ENCODE data around the gene RASD2.

RASD2 gene

GRCh38 chr22:35533365-35534029, 7.1 kb upstream of the RASD2 start:
- H3K9me3 ChIP-seq (ENCODE audit: control insufficient read depth, insufficient read depth, low read length), result no peaks in the 10 kb centered on the region
- H3K4me1 ChIP-seq (ENCODE audit: control insufficient read depth, insufficient read depth, low read length), result no peaks in the 10 kb centered on the region
- H3K36me3 ChIP-seq (ENCODE audit: control insufficient read depth, insufficient read depth, low read length), result no peaks in the 10 kb centered on the region
- H3K9ac ChIP-seq (ENCODE audit: low read depth, low read length), result no peak overlapping the region
- peaks cover 3% of the 10 kb centered on the region for H3K27me3 ChIP-seq (ENCODE audit: control insufficient read depth, insufficient read depth, low read length)
- no peak overlapping the region for H3K4me3 ChIP-seq (ENCODE audit: low read depth, low read length)

- Histone ChIP-seq H3K9me3 (ENCODE audit: control insufficient read depth, insufficient read depth, low read length) (no peaks in the 10 kb centered on the region), H3K4me1 (ENCODE audit: control insufficient read depth, insufficient read depth, low read length) (no peaks in the 10 kb centered on the region), H3K27me3 (ENCODE audit: control insufficient read depth, insufficient read depth, low read length) (peaks cover 9% of the 10 kb centered on the region)
These were observed 6.5 kb upstream of the RASD2 start for GRCh38 chr22:35534091-35534490.

GRCh38 chr22:35537232-35537631, 3.4 kb upstream of the RASD2 start:
- no peak overlapping the region for H3K4me3 ChIP-seq (ENCODE audit: low read depth, low read length)
- H3K36me3 ChIP-seq (ENCODE audit: control insufficient read depth, insufficient read depth, low read length), result no peaks in the 10 kb centered on the region
- peaks cover 5% of the 10 kb centered on the region for H3K4me1 ChIP-seq (ENCODE audit: control insufficient read depth, insufficient read depth, low read length)
- H3K27me3 ChIP-seq (ENCODE audit: control insufficient read depth, insufficient read depth, low read length), result peaks cover 30% of the 10 kb centered on the region
- no peak overlapping the region for H3K9ac ChIP-seq (ENCODE audit: low read depth, low read length)
- H3K9me3 ChIP-seq (ENCODE audit: control insufficient read depth, insufficient read depth, low read length), result no peaks in the 10 kb centered on the region

More at GRCh38 chr22:35534091-35534490, 6.5 kb upstream of the RASD2 start:
- no peaks in the 10 kb centered on the region for H3K36me3 ChIP-seq (ENCODE audit: control insufficient read depth, insufficient read depth, low read length)
- no peak overlapping the region for H3K9ac ChIP-seq (ENCODE audit: low read depth, low read length)
- no peak overlapping the region for H3K4me3 ChIP-seq (ENCODE audit: low read depth, low read length)

- H3K4me3 ChIP-seq (ENCODE audit: low read depth, low read length), result no peak overlapping the region
These were observed 1.8 kb upstream of the RASD2 start for GRCh38 chr22:35538801-35539321.

GRCh38 chr22:35539487-35539886, 1.1 kb upstream of the RASD2 start:
- Histone ChIP-seq H3K4me3 (ENCODE audit: low read depth, low read length) (peak overlapping the region; percentile 61), H3K36me3 (ENCODE audit: control insufficient read depth, insufficient read depth, low read length) (no peaks in the 10 kb centered on the region), H3K9ac (ENCODE audit: low read depth, low read length) (no peak overlapping the region), H3K27me3 (ENCODE audit: control insufficient read depth, insufficient read depth, low read length) (peaks cover 35% of the 10 kb centered on the region), H3K4me1 (ENCODE audit: control insufficient read depth, insufficient read depth, low read length) (peaks cover 9% of the 10 kb centered on the region), H3K9me3 (ENCODE audit: control insufficient read depth, insufficient read depth, low read length) (no peaks in the 10 kb centered on the region)

More at GRCh38 chr22:35538801-35539321, 1.8 kb upstream of the RASD2 start:
- H3K36me3 ChIP-seq (ENCODE audit: control insufficient read depth, insufficient read depth, low read length), result no peaks in the 10 kb centered on the region
- H3K9me3 ChIP-seq (ENCODE audit: control insufficient read depth, insufficient read depth, low read length), result no peaks in the 10 kb centered on the region
- peaks cover 9% of the 10 kb centered on the region for H3K4me1 ChIP-seq (ENCODE audit: control insufficient read depth, insufficient read depth, low read length)
- peaks cover 35% of the 10 kb centered on the region for H3K27me3 ChIP-seq (ENCODE audit: control insufficient read depth, insufficient read depth, low read length)
- H3K9ac ChIP-seq (ENCODE audit: low read depth, low read length), result no peak overlapping the region

GRCh38 chr22:35539910-35540594, 579 bp upstream of the RASD2 start:
- Histone ChIP-seq H3K9ac (ENCODE audit: low read depth, low read length) (peak overlapping the region; percentile 47), H3K4me1 (ENCODE audit: control insufficient read depth, insufficient read depth, low read length) (peaks cover 9% of the 10 kb centered on the region), H3K4me3 (ENCODE audit: low read depth, low read length) (peak overlapping the region; percentile 67), H3K36me3 (ENCODE audit: control insufficient read depth, insufficient read depth, low read length) (no peaks in the 10 kb centered on the region), H3K27me3 (ENCODE audit: control insufficient read depth, insufficient read depth, low read length) (peaks cover 38% of the 10 kb centered on the region), H3K9me3 (ENCODE audit: control insufficient read depth, insufficient read depth, low read length) (no peaks in the 10 kb centered on the region)

GRCh38 chr22:35541254-35541748, 670 bp downstream of the RASD2 start:
- H3K36me3 ChIP-seq (ENCODE audit: control insufficient read depth, insufficient read depth, low read length), result no peaks in the 10 kb centered on the region
- peak overlapping the region; percentile 67 for H3K4me3 ChIP-seq (ENCODE audit: low read depth, low read length)
- peaks cover 9% of the 10 kb centered on the region for H3K4me1 ChIP-seq (ENCODE audit: control insufficient read depth, insufficient read depth, low read length)
- H3K27me3 ChIP-seq (ENCODE audit: control insufficient read depth, insufficient read depth, low read length), result peaks cover 38% of the 10 kb centered on the region
- no peak overlapping the region for H3K9ac ChIP-seq (ENCODE audit: low read depth, low read length)
- H3K9me3 ChIP-seq (ENCODE audit: control insufficient read depth, insufficient read depth, low read length), result no peaks in the 10 kb centered on the region

GRCh38 chr22:35542157-35542938, 1.7 kb downstream of the RASD2 start:
- no peak overlapping the region for H3K9ac ChIP-seq (ENCODE audit: low read depth, low read length)
- H3K9me3 ChIP-seq (ENCODE audit: control insufficient read depth, insufficient read depth, low read length), result no peaks in the 10 kb centered on the region
- peaks cover 38% of the 10 kb centered on the region for H3K27me3 ChIP-seq (ENCODE audit: control insufficient read depth, insufficient read depth, low read length)
- peaks cover 9% of the 10 kb centered on the region for H3K4me1 ChIP-seq (ENCODE audit: control insufficient read depth, insufficient read depth, low read length)
- no peaks in the 10 kb centered on the region for H3K36me3 ChIP-seq (ENCODE audit: control insufficient read depth, insufficient read depth, low read length)
- peak overlapping the region; percentile 67 for H3K4me3 ChIP-seq (ENCODE audit: low read depth, low read length)

- Histone ChIP-seq H3K27me3 (ENCODE audit: control insufficient read depth, insufficient read depth, low read length) (peaks cover 38% of the 10 kb centered on the region), H3K36me3 (ENCODE audit: control insufficient read depth, insufficient read depth, low read length) (no peaks in the 10 kb centered on the region), H3K9ac (ENCODE audit: low read depth, low read length) (no peak overlapping the region), H3K4me3 (ENCODE audit: low read depth, low read length) (no peak overlapping the region), H3K4me1 (ENCODE audit: control insufficient read depth, insufficient read depth, low read length) (peaks cover 11% of the 10 kb centered on the region), H3K9me3 (ENCODE audit: control insufficient read depth, insufficient read depth, low read length) (no peaks in the 10 kb centered on the region)
These were observed 2.4 kb downstream of the RASD2 start for GRCh38 chr22:35542939-35543516.

- Histone ChIP-seq H3K9ac (ENCODE audit: low read depth, low read length) (no peak overlapping the region), H3K4me3 (ENCODE audit: low read depth, low read length) (no peak overlapping the region), H3K9me3 (ENCODE audit: control insufficient read depth, insufficient read depth, low read length) (no peaks in the 10 kb centered on the region), H3K27me3 (ENCODE audit: control insufficient read depth, insufficient read depth, low read length) (peaks cover 32% of the 10 kb centered on the region), H3K4me1 (ENCODE audit: control insufficient read depth, insufficient read depth, low read length) (peaks cover 14% of the 10 kb centered on the region), H3K36me3 (ENCODE audit: control insufficient read depth, insufficient read depth, low read length) (no peaks in the 10 kb centered on the region)
These were observed 3.1 kb downstream of the RASD2 start for GRCh38 chr22:35543702-35544101.

- H3K36me3 ChIP-seq (ENCODE audit: control insufficient read depth, insufficient read depth, low read length), result no peaks in the 10 kb centered on the region
- no peak overlapping the region for H3K4me3 ChIP-seq (ENCODE audit: low read depth, low read length)
- H3K27me3 ChIP-seq (ENCODE audit: control insufficient read depth, insufficient read depth, low read length), result peaks cover 27% of the 10 kb centered on the region
- peaks cover 14% of the 10 kb centered on the region for H3K4me1 ChIP-seq (ENCODE audit: control insufficient read depth, insufficient read depth, low read length)
- no peaks in the 10 kb centered on the region for H3K9me3 ChIP-seq (ENCODE audit: control insufficient read depth, insufficient read depth, low read length)
- H3K9ac ChIP-seq (ENCODE audit: low read depth, low read length), result no peak overlapping the region
These were observed 3.6 kb downstream of the RASD2 start for GRCh38 chr22:35544189-35544588.
